ENCODE data around the gene ORC5. TPM values are rescaled to one million over a fixed set of nuclear protein-coding genes. Genes with fewer than 3 reads are reported as not detected.
A peak's percentile ranks its signal among the peaks of the same experiment; 100 is the strongest.
"Not testable (repeated sequence)": the region's sequence is repeated elsewhere in the genome, so short reads cannot be mapped to it uniquely, and the experiment has no call there.

The ORC5 gene
- polyA plus RNA-seq, 3 donors, result 26.7 to 28.0 (median 28.0) TPM

- DNase-seq (ENCODE audit: low read depth in 3 of 3, low spot score in 2 of 3), result no peak
Measured at GRCh38 chr7:104196161-104196560, 11.7 kb downstream of the ORC5 start.

GRCh38 chr7:104192434-104192833, 15.4 kb downstream of the ORC5 start:
- DNase-seq (ENCODE audit: low read depth in 3 of 3, low spot score in 2 of 3), result no peak

- DNase-seq (ENCODE audit: low read depth in 3 of 3, low spot score in 2 of 3), result no peak
Measured at GRCh38 chr7:104185346-104185745, 22.5 kb downstream of the ORC5 start.

GRCh38 chr7:104179178-104179577, 28.6 kb downstream of the ORC5 start:
- no peak for DNase-seq (ENCODE audit: low read depth in 3 of 3, low spot score in 2 of 3)

- not testable (repeated sequence) for DNase-seq (ENCODE audit: low read depth in 3 of 3, low spot score in 2 of 3)
Measured at GRCh38 chr7:104177565-104178083, 30.2 kb downstream of the ORC5 start.

GRCh38 chr7:104176332-104176731, 31.5 kb downstream of the ORC5 start:
- no peak for DNase-seq (ENCODE audit: low read depth in 3 of 3, low spot score in 2 of 3)

GRCh38 chr7:104175361-104175984, 32.3 kb downstream of the ORC5 start:
- no peak for DNase-seq (ENCODE audit: low read depth in 3 of 3, low spot score in 2 of 3)

- no peak for DNase-seq (ENCODE audit: low read depth in 3 of 3, low spot score in 2 of 3)
Measured at GRCh38 chr7:104174798-104175197, 33.0 kb downstream of the ORC5 start.

- no peak for DNase-seq (ENCODE audit: low read depth in 3 of 3, low spot score in 2 of 3)
Measured at GRCh38 chr7:104162081-104162480, 45.7 kb downstream of the ORC5 start.

- DNase-seq (ENCODE audit: low read depth in 3 of 3, low spot score in 2 of 3), result no peak
Measured at GRCh38 chr7:104161244-104161643, 46.6 kb downstream of the ORC5 start.

GRCh38 chr7:104160375-104160774, 47.4 kb downstream of the ORC5 start:
- DNase-seq (ENCODE audit: low read depth in 3 of 3, low spot score in 2 of 3), result peak in 1 of 3 donors; percentile 12

- no peak for DNase-seq (ENCODE audit: low read depth in 3 of 3, low spot score in 2 of 3)
Measured at GRCh38 chr7:104156842-104157277, 51.0 kb downstream of the ORC5 start.

- DNase-seq (ENCODE audit: low read depth in 3 of 3, low spot score in 2 of 3), result no peak
Measured at GRCh38 chr7:104153287-104153686, 54.5 kb downstream of the ORC5 start.

GRCh38 chr7:104152468-104152867, 55.3 kb downstream of the ORC5 start:
- no peak for DNase-seq (ENCODE audit: low read depth in 3 of 3, low spot score in 2 of 3)

- DNase-seq (ENCODE audit: low read depth in 3 of 3, low spot score in 2 of 3), result no peak
Measured at GRCh38 chr7:104150470-104150869, 57.3 kb downstream of the ORC5 start.

GRCh38 chr7:104149822-104150221, 58.0 kb downstream of the ORC5 start:
- no peak for DNase-seq (ENCODE audit: low read depth in 3 of 3, low spot score in 2 of 3)

- DNase-seq (ENCODE audit: low read depth in 3 of 3, low spot score in 2 of 3), result no peak
Measured at GRCh38 chr7:104142147-104142546, 65.7 kb downstream of the ORC5 start.

GRCh38 chr7:104137971-104138370, 69.8 kb downstream of the ORC5 start:
- no peak for DNase-seq (ENCODE audit: low read depth in 3 of 3, low spot score in 2 of 3)

GRCh38 chr7:104137511-104137910, 70.3 kb downstream of the ORC5 start:
- no peak for DNase-seq (ENCODE audit: low read depth in 3 of 3, low spot score in 2 of 3)

- no peak for DNase-seq (ENCODE audit: low read depth in 3 of 3, low spot score in 2 of 3)
Measured at GRCh38 chr7:104136981-104137380, 70.8 kb downstream of the ORC5 start.

GRCh38 chr7:104136561-104136960, 71.3 kb downstream of the ORC5 start:
- no peak for DNase-seq (ENCODE audit: low read depth in 3 of 3, low spot score in 2 of 3)

- DNase-seq (ENCODE audit: low read depth in 3 of 3, low spot score in 2 of 3), result no peak
Measured at GRCh38 chr7:104135760-104136558, 71.9 kb downstream of the ORC5 start.
